HG02623 (cell line): Measurements from ENCODE around the gene ZFP2.

Source experiments
- ATAC-seq: cut with Tn5 transposase; IDR thresholded peaks from one replicate; pipeline ENCODE4 v1.9.1; 2021; ENCODE audit warnings: moderate library complexity; ENCODE audit not compliant: unreplicated experiment

The ZFP2 gene

GRCh38 chr5:178965465-178966055, 69.8 kb downstream of the ZFP2 start:
- ATAC-seq, result no peak

- ATAC-seq, result no peak
Observed at GRCh38 chr5:178981381-178981780, 85.7 kb downstream of the ZFP2 start.
